CD4-positive, CD25-positive, alpha-beta regulatory T cell (primary cell): ENCODE results near the gene CDCP1. TPM values are rescaled to one million over a fixed set of nuclear protein-coding genes. Genes with fewer than 3 reads are reported as not detected.

Experiments used
- ATAC-seq, 2 donors: fragments of 150-1000 bp; cut with Tn5 transposase; one replicate each; pipeline ENCODE4 v1.10.0; 2021; ENCODE audit warnings: low read depth in 2 of 2, moderate number of reproducible peaks in 2 of 2, moderate library complexity in 1 of 2
- DNase-seq, 3 donors: peaks; one replicate each; pipeline versions ENCODE4 v3.0.0 to v3.0.0-alpha.2; 2012 to 2022; ENCODE audit warnings: mixed read lengths in 1 of 3
- H3K27ac ChIP-seq: one replicate; pipeline ENCODE4 v1.7.0; 2013; ENCODE audit warnings: mild to moderate bottlenecking, low read length; ENCODE audit not compliant: insufficient read depth, poor library complexity, severe bottlenecking
- H3K27me3 ChIP-seq: one replicate; pipeline ENCODE4 v1.7.0; 2013; ENCODE audit warnings: low read length; ENCODE audit not compliant: control insufficient read depth, insufficient read depth
- H3K36me3 ChIP-seq: one replicate; pipeline ENCODE4 v1.7.0; 2013; ENCODE audit warnings: mild to moderate bottlenecking, low read length, moderate library complexity; ENCODE audit not compliant: control insufficient read depth, insufficient read depth
- H3K4me1 ChIP-seq: 2 replicates; pipeline ENCODE4 v1.7.0; 2013; ENCODE audit warnings: mild to moderate bottlenecking, low read length; ENCODE audit not compliant: insufficient read depth, control insufficient read depth, poor library complexity, severe bottlenecking
- H3K4me3 ChIP-seq: one replicate; pipeline ENCODE4 v1.7.0; 2013; ENCODE audit warnings: low read depth, mild to moderate bottlenecking, low read length, moderate library complexity
- H3K9me3 ChIP-seq, 2 experiments: 1 replicate in 1 of 2; 2 replicates in 1 of 2; pipeline ENCODE4 v1.7.0; 2013; ENCODE audit warnings: low read length in 2 of 2, mild to moderate bottlenecking in 1 of 2, moderate library complexity in 1 of 2; ENCODE audit not compliant: control insufficient read depth in 2 of 2
- H3K27ac Mint-ChIP-seq, 3 donors: one replicate each; pipeline ENCODE4 v1.8.0; 2020 to 2022; ENCODE audit warnings: mild to moderate bottlenecking in 3 of 3, mixed read lengths in 3 of 3, moderate library complexity in 2 of 3
- H3K27me3 Mint-ChIP-seq: one replicate; pipeline ENCODE4 v1.8.0; 2022; ENCODE audit warnings: mild to moderate bottlenecking, mixed read lengths
- H3K36me3 Mint-ChIP-seq: one replicate; pipeline ENCODE4 v1.8.0; 2020; ENCODE audit warnings: mixed read lengths
- H3K4me1 Mint-ChIP-seq, 4 donors: one replicate each; pipeline ENCODE4 v1.8.0; 2020 to 2022; ENCODE audit warnings: mixed read lengths in 4 of 4, mild to moderate bottlenecking in 1 of 4
- H3K4me3 Mint-ChIP-seq, 4 donors: one replicate each; pipeline ENCODE4 v1.8.0; 2020 to 2022; ENCODE audit warnings: mild to moderate bottlenecking in 4 of 4, mixed read lengths in 4 of 4, moderate library complexity in 3 of 4
- H3K9me3 Mint-ChIP-seq, 7 donors: one replicate each; pipeline ENCODE4 v1.8.0; 2020 to 2022; ENCODE audit warnings: mixed read lengths in 7 of 7, mild to moderate bottlenecking in 3 of 7, moderate library complexity in 2 of 7
- polyA plus RNA-seq, 4 donors: library from polyadenylated mRNA; unstranded; fragments of 300-500 nt; fragmentation: Illumina TruSeq; gene quantifications; one replicate each; pipeline ENCODE4 v1.2.3, GENCODE V29; 2021
- total RNA-seq: library from RNA; stranded (reverse); gene quantifications from one replicate; pipeline ENCODE4 v1.2.3, GENCODE V29; 2022

Gene CDCP1
- total and polyA plus RNA-seq, 5 donors from 2014 or later = 0.47 to 2.5 (median 0.93) TPM

- H3K27ac ChIP-seq = no peak overlapping the region
- no peaks in the 10 kb centered on the region for H3K9me3 Mint-ChIP-seq
- peaks cover 9% of the 10 kb centered on the region for H3K4me1 ChIP-seq
- no peaks in the 10 kb centered on the region for H3K9me3 ChIP-seq
- H3K36me3 ChIP-seq = no peaks in the 10 kb centered on the region
- ATAC-seq (no peak), DNase-seq (no peak)
- H3K36me3 Mint-ChIP-seq = no peaks in the 10 kb centered on the region
- H3K27me3 ChIP-seq = no peaks in the 10 kb centered on the region
- no peak overlapping the region for H3K4me3 Mint-ChIP-seq
- no peak overlapping the region for H3K4me3 ChIP-seq
- peaks cover 5% of the 10 kb centered on the region for H3K27me3 Mint-ChIP-seq
- H3K27ac Mint-ChIP-seq = no peak overlapping the region
- H3K4me1 Mint-ChIP-seq = peaks cover 8 to 13% (median 10%) of the 10 kb centered on the region in 4 donors
These were observed 85.8 kb downstream of the CDCP1 start for GRCh38 chr3:45060165-45060892.

- DNase-seq (no peak), ATAC-seq (no peak)
- Histone ChIP-seq H3K27me3 (no peaks in the 10 kb centered on the region), H3K27ac (no peak overlapping the region), H3K9me3 (no peaks in the 10 kb centered on the region), H3K4me3 (no peak overlapping the region), H3K36me3 (no peaks in the 10 kb centered on the region), H3K4me1 (no peaks in the 10 kb centered on the region)
- Mint-ChIP-seq H3K27me3 (peaks cover 5% of the 10 kb centered on the region), H3K9me3 (no peaks in the 10 kb centered on the region), H3K4me3 (no peak overlapping the region), H3K4me1 (peaks cover 0 to 5% (median 0%) of the 10 kb centered on the region in 4 donors), H3K27ac (no peak overlapping the region), H3K36me3 (no peaks in the 10 kb centered on the region)
These were observed 87.0 kb downstream of the CDCP1 start for GRCh38 chr3:45059132-45059531.

GRCh38 chr3:45057557-45057956, 88.6 kb downstream of the CDCP1 start:
- Histone ChIP-seq H3K27ac (no peak overlapping the region), H3K9me3 (no peaks in the 10 kb centered on the region), H3K4me1 (no peaks in the 10 kb centered on the region), H3K4me3 (no peak overlapping the region), H3K27me3 (no peaks in the 10 kb centered on the region), H3K36me3 (no peaks in the 10 kb centered on the region)
- Mint-ChIP-seq H3K27me3 (peaks cover 5% of the 10 kb centered on the region), H3K4me3 (no peak overlapping the region), H3K4me1 (peaks cover 0 to 11% (median 1%) of the 10 kb centered on the region in 4 donors), H3K9me3 (no peaks in the 10 kb centered on the region), H3K27ac (no peak overlapping the region), H3K36me3 (no peaks in the 10 kb centered on the region)
- DNase-seq (no peak), ATAC-seq (no peak)

GRCh38 chr3:45056608-45057301, 89.4 kb downstream of the CDCP1 start:
- no peak overlapping the region for H3K27ac Mint-ChIP-seq
- H3K36me3 Mint-ChIP-seq = no peaks in the 10 kb centered on the region
- no peak overlapping the region for H3K4me3 ChIP-seq
- no peaks in the 10 kb centered on the region for H3K9me3 ChIP-seq
- no peak for ATAC-seq
- H3K9me3 Mint-ChIP-seq = no peaks in the 10 kb centered on the region
- H3K4me1 ChIP-seq = no peaks in the 10 kb centered on the region
- peaks cover 0 to 11% (median 1%) of the 10 kb centered on the region in 4 donors for H3K4me1 Mint-ChIP-seq
- DNase-seq = no peak
- H3K36me3 ChIP-seq = no peaks in the 10 kb centered on the region
- H3K27ac ChIP-seq = no peak overlapping the region
- no peak overlapping the region for H3K4me3 Mint-ChIP-seq
- no peaks in the 10 kb centered on the region for H3K27me3 ChIP-seq
- H3K27me3 Mint-ChIP-seq = peaks cover 5% of the 10 kb centered on the region

- DNase-seq = peak in 1 of 3 donors; percentile 62
These were observed 90.6 kb downstream of the CDCP1 start for GRCh38 chr3:45055411-45056143.

GRCh38 chr3:45055032-45055410, 91.2 kb downstream of the CDCP1 start:
- Mint-ChIP-seq H3K4me1 (peaks cover 0 to 11% (median 1%) of the 10 kb centered on the region in 4 donors), H3K4me3 (peak overlapping the region in 1 of 4 donors; percentile 3), H3K27me3 (peaks cover 5% of the 10 kb centered on the region), H3K27ac (no peak overlapping the region), H3K36me3 (no peaks in the 10 kb centered on the region), H3K9me3 (no peaks in the 10 kb centered on the region)
- H3K4me3 ChIP-seq = no peak overlapping the region
- DNase-seq (no peak), ATAC-seq (no peak)
- no peaks in the 10 kb centered on the region for H3K27me3 ChIP-seq
- H3K4me1 ChIP-seq = no peaks in the 10 kb centered on the region
- H3K9me3 ChIP-seq = no peaks in the 10 kb centered on the region
- no peak overlapping the region for H3K27ac ChIP-seq
- no peaks in the 10 kb centered on the region for H3K36me3 ChIP-seq

More at GRCh38 chr3:45055411-45056143, 90.6 kb downstream of the CDCP1 start:
- H3K4me1 ChIP-seq = no peaks in the 10 kb centered on the region
- ATAC-seq = no peak
- no peaks in the 10 kb centered on the region for H3K27me3 ChIP-seq
- Mint-ChIP-seq H3K9me3 (no peaks in the 10 kb centered on the region), H3K4me1 (peaks cover 0 to 11% (median 1%) of the 10 kb centered on the region in 4 donors), H3K36me3 (no peaks in the 10 kb centered on the region), H3K27me3 (peaks cover 5% of the 10 kb centered on the region), H3K4me3 (peak overlapping the region in 1 of 4 donors; percentile 3), H3K27ac (no peak overlapping the region)
- H3K27ac ChIP-seq = no peak overlapping the region
- no peaks in the 10 kb centered on the region for H3K9me3 ChIP-seq
- H3K36me3 ChIP-seq = no peaks in the 10 kb centered on the region
- H3K4me3 ChIP-seq = no peak overlapping the region

- no peaks in the 10 kb centered on the region for H3K36me3 Mint-ChIP-seq
- Histone ChIP-seq H3K36me3 (no peaks in the 10 kb centered on the region), H3K4me1 (no peaks in the 10 kb centered on the region), H3K27ac (no peak overlapping the region), H3K27me3 (no peaks in the 10 kb centered on the region), H3K9me3 (no peaks in the 10 kb centered on the region), H3K4me3 (no peak overlapping the region)
- no peaks in the 10 kb centered on the region for H3K9me3 Mint-ChIP-seq
- H3K27me3 Mint-ChIP-seq = peaks cover 5% of the 10 kb centered on the region
- DNase-seq (no peak), ATAC-seq (no peak)
- no peak overlapping the region for H3K4me3 Mint-ChIP-seq
- no peak overlapping the region for H3K27ac Mint-ChIP-seq
- H3K4me1 Mint-ChIP-seq = peaks cover 0 to 11% (median 2%) of the 10 kb centered on the region in 4 donors
These were observed 91.9 kb downstream of the CDCP1 start for GRCh38 chr3:45054196-45054857.
